Stimulated activated CD4-positive, alpha-beta T cell treated with anti-CD3 and anti-CD28 coated beads, Interleukin-2, amount 100 ng/mL, for 48 hours (primary cell): ENCODE results near the gene BBX.
"Not testable (repeated sequence)": the region's sequence is repeated elsewhere in the genome, so short reads cannot be mapped to it uniquely, and the experiment has no call there.

Experiments
- DNase-seq, 2 donors: peaks; one replicate each; pipeline ENCODE4 v3.0.0-alpha.2; 2020

Gene BBX

GRCh38 chr3:107543666-107544065 is 20.9 kb downstream of the BBX start:
- DNase-seq = no peak

GRCh38 chr3:107545680-107546120 is 22.9 kb downstream of the BBX start:
- no peak for DNase-seq

GRCh38 chr3:107548601-107549000 is 25.8 kb downstream of the BBX start:
- no peak for DNase-seq

GRCh38 chr3:107555359-107555758 is 32.6 kb downstream of the BBX start:
- no peak for DNase-seq

DNA sequence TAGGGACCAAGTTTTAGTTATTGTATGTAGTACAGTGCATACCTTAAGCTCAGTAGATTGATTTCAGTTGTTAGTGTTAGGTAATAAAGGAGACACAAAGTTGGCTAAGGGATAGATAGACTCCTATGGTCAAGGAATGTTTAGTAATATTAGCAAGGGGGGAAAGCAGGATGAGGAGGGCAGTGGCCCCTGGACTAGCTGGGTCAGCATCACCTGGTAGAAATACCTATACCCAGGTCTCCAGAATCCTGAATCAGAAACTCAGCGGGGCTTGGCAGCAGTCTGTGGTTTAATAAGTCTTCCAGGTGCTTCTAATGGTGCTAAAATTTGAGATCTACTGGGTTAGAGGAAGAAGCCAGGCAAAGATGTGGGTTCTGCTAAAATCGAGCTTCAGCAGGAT is 35.0 kb downstream of the BBX start:
- DNase-seq = no peak

DNA sequence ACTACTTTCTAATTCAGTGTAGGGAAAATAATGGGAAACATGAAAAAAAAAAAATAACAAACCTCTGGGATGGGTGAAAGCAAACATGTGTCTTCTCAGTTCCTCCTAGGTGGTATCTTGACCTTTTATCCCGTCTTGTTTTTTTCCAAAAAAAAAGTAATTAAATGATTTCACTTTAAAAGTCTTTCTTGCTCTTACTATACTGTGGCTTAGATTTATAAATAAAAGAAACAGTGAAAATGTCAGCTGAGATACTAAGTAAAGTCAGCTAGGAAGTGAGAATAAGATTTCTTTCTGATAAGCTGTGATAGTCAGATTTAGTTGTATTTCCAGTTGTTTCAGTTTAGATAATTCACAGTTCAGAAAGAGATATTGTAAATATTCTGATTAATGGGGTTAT is 37.4 kb downstream of the BBX start:
- DNase-seq = no peak

- no peak for DNase-seq
Measured at GRCh38 chr3:107561980-107562379, 39.2 kb downstream of the BBX start.

DNA sequence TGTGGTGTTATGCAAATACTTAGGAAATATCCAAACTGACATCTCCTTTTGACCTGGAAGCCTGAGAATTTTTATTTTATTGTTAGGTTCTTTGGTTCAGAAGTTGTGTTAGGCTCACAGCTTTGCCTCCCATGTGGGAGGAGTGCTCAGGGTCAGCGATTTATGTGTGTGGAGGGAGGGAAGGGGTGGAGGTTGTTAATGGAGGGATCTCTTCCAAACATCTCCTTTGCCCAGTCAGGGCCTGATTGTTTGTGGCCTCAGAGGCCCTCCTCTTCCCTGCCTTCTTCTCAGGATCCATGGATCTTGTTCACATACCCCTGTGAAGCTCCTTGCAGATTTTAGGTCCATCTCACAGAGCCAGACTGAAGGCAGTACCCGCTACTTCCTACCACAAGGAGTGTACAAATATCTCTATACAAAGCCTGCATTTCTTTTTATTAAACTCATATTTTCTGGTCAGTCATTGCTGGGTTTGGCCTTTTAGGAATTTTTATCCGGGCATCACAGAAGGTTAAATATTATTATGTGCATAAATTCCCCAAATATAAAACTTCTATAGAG is 40.3 kb downstream of the BBX start:
- no peak for DNase-seq

- DNase-seq = not testable (repeated sequence)
Measured at GRCh38 chr3:107565244-107565643, 42.5 kb downstream of the BBX start.

DNA sequence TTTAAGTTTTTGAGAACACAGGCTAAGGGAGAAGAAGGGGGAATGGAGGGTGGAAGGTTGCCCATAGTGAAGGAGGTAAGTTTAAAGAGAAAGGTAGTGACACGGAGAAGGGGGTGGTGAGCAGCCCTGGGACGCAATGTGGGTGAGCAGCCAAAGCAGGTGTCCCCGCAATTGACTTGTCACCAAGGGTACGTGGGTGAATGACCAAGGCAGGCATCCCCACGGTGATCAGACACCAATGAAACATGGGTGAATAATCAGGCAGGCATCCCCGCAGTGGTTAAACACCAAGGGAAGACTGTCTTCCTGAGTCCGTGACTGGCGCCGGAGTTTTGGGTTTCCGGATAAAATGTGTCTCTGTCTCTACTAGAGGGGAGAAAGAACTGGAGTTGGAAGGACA is 48.3 kb downstream of the BBX start:
- DNase-seq = not testable (repeated sequence)

DNA sequence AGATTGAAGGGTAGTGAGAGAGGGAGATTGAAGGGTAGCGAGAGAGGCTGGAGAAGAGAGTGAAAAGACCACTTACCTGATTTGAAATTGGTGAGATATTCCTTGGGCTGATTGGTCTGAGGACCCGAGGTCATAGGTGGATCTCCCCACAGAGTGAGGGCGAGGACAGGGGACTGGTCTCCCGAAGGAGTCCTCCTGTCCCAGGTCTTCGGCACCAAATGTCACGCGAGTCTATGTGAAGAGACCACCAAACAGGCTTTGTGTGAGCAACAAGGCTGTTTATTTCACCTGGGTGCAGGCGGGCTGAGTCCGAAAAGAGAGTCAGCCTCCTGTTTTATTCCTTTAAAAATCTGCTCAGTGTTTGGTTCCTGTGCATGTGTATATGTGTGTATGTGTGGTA is 48.7 kb downstream of the BBX start:
- DNase-seq = not testable (repeated sequence)

DNA sequence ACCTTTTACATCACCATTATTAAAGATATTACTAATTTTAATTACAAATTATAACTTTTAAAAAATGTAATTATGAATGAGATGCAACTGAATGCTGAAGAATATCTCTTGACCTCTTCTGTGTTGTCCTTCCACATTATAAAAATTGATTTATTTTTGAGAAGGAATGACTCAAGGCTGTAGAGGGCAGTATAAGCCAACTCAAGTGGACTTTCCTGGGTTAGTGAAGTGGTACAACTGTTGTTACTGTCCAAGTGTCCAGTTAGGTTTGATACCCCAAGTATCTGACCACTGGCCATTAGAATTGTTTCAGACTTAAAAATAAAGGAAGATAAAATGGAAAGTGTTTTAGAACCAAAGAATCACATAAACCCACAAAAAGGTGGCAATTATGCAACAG is 51.9 kb downstream of the BBX start:
- no peak for DNase-seq

DNA sequence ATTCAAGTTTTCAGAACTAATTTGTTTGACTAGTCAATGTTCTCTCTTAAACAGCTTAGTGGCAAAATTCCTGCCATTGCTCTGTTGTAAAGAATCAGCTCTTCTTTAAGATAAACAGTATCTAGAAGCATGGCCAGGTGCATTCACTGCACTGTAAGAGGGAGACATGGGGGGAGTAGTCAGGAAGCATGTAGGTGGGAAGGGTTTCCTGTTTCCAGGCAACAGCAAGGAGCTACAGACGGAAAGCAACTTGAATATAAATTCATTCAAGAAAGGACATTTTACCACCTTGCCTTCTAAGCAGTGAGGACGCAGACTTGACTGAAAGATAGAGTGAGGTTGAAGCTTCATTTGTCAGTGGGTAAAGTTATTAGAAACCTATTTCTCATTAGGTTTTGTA is 55.3 kb downstream of the BBX start:
- DNase-seq = no peak

DNA sequence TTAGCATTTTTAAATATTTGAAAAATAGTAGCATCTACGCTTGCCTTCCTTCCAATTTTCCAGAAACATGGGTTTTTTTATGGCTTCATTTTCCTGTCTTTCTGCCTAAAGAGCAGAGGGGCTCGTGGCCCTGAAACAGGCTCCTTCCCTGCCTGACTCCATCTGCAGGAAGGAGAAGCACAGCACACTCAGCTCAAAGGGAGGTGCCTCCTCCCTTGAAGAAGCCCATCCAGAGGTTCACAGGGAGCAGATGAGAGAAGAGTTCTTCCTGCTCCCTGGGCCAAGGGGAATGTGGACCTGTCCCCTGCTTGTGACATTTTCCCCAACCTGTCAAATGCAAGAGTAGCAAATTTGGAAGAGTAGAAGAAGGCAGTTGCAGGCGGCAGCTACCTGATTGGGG is 55.8 kb downstream of the BBX start:
- no peak for DNase-seq

DNA sequence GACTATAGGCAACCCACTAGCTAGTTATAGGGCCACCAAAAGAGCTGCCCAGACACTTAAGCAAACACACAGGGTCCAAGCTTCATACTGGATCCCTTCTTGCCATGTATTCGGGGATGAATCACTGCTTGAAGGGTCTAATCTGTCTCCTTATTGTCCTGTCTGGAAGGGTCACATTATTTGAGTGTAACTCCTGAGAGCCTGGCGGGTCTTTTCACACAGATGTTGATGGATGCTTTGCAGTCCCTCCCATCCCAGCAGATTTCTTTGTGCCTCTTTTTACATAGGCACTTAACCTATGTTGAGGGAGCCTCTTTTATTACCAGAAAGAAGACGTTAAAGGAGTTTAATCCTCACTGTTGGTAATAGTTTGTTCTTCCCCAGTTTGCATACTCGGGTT is 56.6 kb downstream of the BBX start:
- DNase-seq = no peak

DNA sequence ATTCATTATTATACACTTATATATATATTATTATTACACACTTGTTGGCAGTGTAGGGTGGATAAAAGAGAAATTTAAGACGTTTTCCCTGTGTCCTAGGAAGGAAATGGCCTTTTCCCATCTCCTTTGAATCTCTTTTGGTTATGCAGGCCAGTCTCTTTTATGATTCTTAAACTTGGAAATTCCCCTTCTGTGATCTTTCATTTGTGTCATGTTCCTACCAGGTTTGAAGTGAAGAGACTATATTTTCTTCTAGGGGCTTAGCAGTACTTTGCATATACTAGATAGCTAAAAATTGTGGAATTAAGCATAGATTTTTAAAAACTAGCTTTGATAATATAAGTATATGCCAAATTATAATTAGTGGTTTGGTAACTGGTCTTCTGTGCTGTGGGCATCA is 58.5 kb downstream of the BBX start:
- no peak for DNase-seq

GRCh38 chr3:107588217-107588616 is 65.5 kb downstream of the BBX start:
- no peak for DNase-seq

- DNase-seq = no peak
Measured at GRCh38 chr3:107589454-107589853, 66.7 kb downstream of the BBX start.

GRCh38 chr3:107590786-107591185 is 68.0 kb downstream of the BBX start:
- DNase-seq = no peak

GRCh38 chr3:107592073-107592472 is 69.3 kb downstream of the BBX start:
- no peak for DNase-seq

DNA sequence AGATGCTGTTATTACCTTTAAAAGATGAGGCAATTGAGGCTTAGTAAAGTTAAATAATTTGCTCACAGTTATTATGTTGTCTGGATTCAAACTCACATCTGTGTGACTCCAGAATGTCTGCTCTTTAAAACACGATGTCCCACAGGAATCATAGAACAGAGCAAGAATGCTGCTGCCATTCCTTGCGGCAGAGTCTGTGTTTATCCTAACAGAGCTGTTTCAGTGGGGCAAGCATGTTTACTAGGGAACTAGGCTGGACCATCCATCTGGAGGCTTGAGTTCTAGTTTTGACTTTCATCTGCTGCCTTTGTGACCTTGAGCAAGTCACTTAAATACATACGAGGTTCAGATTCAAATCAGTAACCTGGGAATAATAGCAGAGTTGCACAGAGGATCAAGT is 72.1 kb downstream of the BBX start:
- DNase-seq = no peak

DNA sequence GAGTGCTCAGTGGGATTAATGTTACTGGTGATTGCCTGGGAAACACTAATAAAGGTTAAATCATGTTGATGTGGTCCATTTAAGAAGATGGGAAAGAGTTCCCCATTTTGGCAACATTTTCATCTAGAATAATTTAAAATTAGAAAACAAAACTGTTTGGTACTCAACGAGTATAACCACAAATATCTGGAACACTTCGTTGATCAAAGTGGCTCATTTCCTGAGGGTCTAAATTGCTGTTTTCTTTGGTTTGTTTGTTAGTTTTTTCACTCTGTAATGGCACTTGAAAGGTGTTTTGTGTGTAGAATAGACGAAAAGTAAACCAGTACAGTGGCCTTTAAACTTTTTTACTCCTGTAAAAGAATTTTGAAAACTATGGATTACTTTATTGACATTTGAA is 73.9 kb downstream of the BBX start:
- DNase-seq = no peak

- DNase-seq = peak; percentile 18 to 23
Measured at GRCh38 chr3:107598926-107599771, 76.4 kb downstream of the BBX start.

GRCh38 chr3:107599772-107600145 is 77.0 kb downstream of the BBX start:
- DNase-seq = no peak

- DNase-seq = no peak
Measured at GRCh38 chr3:107600780-107601179, 78.0 kb downstream of the BBX start.
